Occipital lobe (tissue), 3 donors: ENCODE results near the gene CFAP69. TPM values are rescaled to one million over a fixed set of nuclear protein-coding genes. Genes with fewer than 3 reads are reported as not detected.
"Not testable (repeated sequence)": the region's sequence is repeated elsewhere in the genome, so short reads cannot be mapped to it uniquely, and the experiment has no call there.

Source experiments
- DNase-seq: peaks from one replicate; lab custom pipeline; 2025; lab: John Stamatoyannopoulos, UW
- small RNA-seq: library from RNA; depleted of rRNA; stranded (forward); fragments of <200 nt; gene quantifications from one replicate; pipeline ENCODE3, GENCODE V24; 2014
- total RNA-seq: library from RNA; depleted of rRNA; stranded (reverse); fragments of >200 nt; gene quantifications from one replicate; pipeline ENCODE4 v1.2.3, GENCODE V29; 2014

Gene CFAP69
- total RNA-seq, 1 donor from 2014 or later, result 6.2 TPM

GRCh38 chr7:90334926-90335325 is 90.0 kb downstream of the CFAP69 start:
- not testable (repeated sequence) for DNase-seq

- DNase-seq, result no peak
Observed at GRCh38 chr7:90337106-90337505, 92.1 kb downstream of the CFAP69 start.

- no peak for DNase-seq
Observed at GRCh38 chr7:90345016-90345415, 100.0 kb downstream of the CFAP69 start.

- DNase-seq, result peak; percentile 4
Observed at GRCh38 chr7:90345595-90346335, 100.8 kb downstream of the CFAP69 start.

- peak; percentile 88 for DNase-seq
Observed at GRCh38 chr7:90346336-90347125, 101.6 kb downstream of the CFAP69 start, which contains the start of gene GTPBP10. Gene GTPBP10 (plus strand): TSS chr7:90346716. CDS start chr7:90346742, 26 bp downstream.

- no peak for DNase-seq
Observed at GRCh38 chr7:90347759-90348158, 102.8 kb downstream of the CFAP69 start.

GRCh38 chr7:90349305-90349704 is 104.3 kb downstream of the CFAP69 start:
- no peak for DNase-seq

GRCh38 chr7:90350032-90350431 is 105.1 kb downstream of the CFAP69 start:
- DNase-seq, result not testable (repeated sequence)

- DNase-seq, result no peak
Observed at GRCh38 chr7:90351987-90352386, 107.0 kb downstream of the CFAP69 start.

Small RNA genes within 50 kb of the gene (small RNA-seq; reads per million reads assigned to genes)
- not detected for gene RF00019

Other genes starting within 250 kb of the CFAP69 start
- gene STEAP1, start 90.7 kb upstream of the CFAP69 start, total RNA-seq, result 0.16 TPM
- 2.3 TPM for gene STEAP2, start 33.4 kb upstream of the CFAP69 start, total RNA-seq
- not detected for gene FAM237B, start 76.1 kb downstream of the CFAP69 start, total RNA-seq
- 27.5 TPM for gene GTPBP10, start 101.5 kb downstream of the CFAP69 start, total RNA-seq
- 60.8 TPM for gene CLDN12, start 158.3 kb downstream of the CFAP69 start, total RNA-seq
- gene PTTG1IP2, start 224.5 kb downstream of the CFAP69 start, total RNA-seq, result not detected